ENCODE measurements around the gene HCRTR1.

DNA sequence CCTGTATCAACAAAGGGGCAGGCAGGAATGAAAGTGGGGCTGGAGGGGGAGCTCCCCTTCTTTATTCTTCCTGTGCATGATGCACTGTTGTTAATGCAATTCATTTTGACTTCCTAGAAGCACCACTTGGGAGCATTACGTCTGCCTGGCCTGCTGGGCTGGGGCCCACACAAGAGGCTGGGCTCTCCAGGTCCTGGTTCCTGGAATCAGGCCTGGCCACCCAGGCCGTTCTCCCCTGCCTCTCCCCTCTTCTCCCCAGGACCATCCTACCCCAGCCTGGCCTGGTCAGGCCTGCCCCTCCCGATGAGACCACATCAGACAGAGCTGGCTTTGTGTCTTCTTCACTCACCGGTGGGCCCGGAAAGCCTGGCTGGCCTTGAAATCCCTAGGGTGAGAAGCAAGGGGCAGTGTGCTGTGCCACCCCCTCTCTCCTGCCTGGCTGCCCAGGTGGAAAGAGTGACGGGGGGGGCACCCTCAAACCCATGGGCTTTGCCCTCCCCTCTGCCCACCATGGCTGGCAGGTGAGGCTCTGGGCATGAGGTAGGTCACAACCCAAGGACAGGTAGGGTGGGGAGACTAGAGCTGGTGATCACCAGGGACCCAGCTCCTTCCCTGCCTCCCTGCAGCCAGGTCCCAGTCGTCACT lies 47.9 kb downstream of the HCRTR1 start:
- TF ChIP-seq, protein P1, sequence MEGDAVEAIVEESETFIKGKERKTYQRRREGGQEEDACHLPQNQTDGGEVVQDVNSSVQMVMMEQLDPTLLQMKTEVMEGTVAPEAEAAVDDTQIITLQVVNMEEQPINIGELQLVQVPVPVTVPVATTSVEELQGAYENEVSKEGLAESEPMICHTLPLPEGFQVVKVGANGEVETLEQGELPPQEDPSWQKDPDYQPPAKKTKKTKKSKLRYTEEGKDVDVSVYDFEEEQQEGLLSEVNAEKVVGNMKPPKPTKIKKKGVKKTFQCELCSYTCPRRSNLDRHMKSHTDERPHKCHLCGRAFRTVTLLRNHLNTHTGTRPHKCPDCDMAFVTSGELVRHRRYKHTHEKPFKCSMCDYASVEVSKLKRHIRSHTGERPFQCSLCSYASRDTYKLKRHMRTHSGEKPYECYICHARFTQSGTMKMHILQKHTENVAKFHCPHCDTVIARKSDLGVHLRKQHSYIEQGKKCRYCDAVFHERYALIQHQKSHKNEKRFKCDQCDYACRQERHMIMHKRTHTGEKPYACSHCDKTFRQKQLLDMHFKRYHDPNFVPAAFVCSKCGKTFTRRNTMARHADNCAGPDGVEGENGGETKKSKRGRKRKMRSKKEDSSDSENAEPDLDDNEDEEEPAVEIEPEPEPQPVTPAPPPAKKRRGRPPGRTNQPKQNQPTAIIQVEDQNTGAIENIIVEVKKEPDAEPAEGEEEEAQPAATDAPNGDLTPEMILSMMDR (IDR thresholded peaks at IDR 0.05), result no peak
- TF ChIP-seq ZFX (IDR thresholded peaks at IDR 0.05; ENCODE audit: borderline replicate concordance), result no peak
